MM.1S (cell line): ENCODE measurements around the gene ZNF787.
"Not testable (repeated sequence)": the region's sequence is repeated elsewhere in the genome, so short reads cannot be mapped to it uniquely, and the experiment has no call there.

ENCODE experiments used
- DNase-seq: peaks from one replicate; pipeline ENCODE4 v3.0.0-alpha.2; 2015
- H2AFZ ChIP-seq: fragments of 300-600 bp; sonication (generic); 2 replicates; pipeline ENCODE4 v1.6.0; 2016; ENCODE audit warnings: antibody characterized with exemption, low read length
- H3F3A ChIP-seq: fragments of 300-600 bp; sonication (generic); 2 replicates; pipeline ENCODE4 v1.6.1; 2016; ENCODE audit warnings: mild to moderate bottlenecking, antibody characterized with exemption, low read length, moderate library complexity, mixed read lengths; ENCODE audit not compliant: insufficient read depth
- H3K27ac ChIP-seq: fragments of 300-600 bp; sonication (generic); 2 replicates; pipeline ENCODE4 v1.5.1; 2016; ENCODE audit warnings: mild to moderate bottlenecking, low read length
- H3K27me3 ChIP-seq: fragments of 300-600 bp; sonication (generic); replicated peaks from 2 replicates; pipeline ENCODE4 v1.6.0; 2016; ENCODE audit warnings: low read length; ENCODE audit not compliant: insufficient read depth
- H3K36me3 ChIP-seq: fragments of 300-600 bp; sonication (generic); replicated peaks from 2 replicates; pipeline ENCODE4 v1.6.1; 2016; ENCODE audit warnings: mild to moderate bottlenecking, low read length, mixed read lengths; ENCODE audit not compliant: insufficient read depth
- H3K4me1 ChIP-seq: fragments of 300-600 bp; sonication (generic); 2 replicates; pipeline ENCODE4 v1.6.1; 2016; ENCODE audit warnings: low read length, mixed read lengths
- H3K4me2 ChIP-seq: fragments of 300-600 bp; sonication (generic); 2 replicates; pipeline ENCODE4 v1.6.0; 2016; ENCODE audit warnings: low read depth, low read length
- H3K4me3 ChIP-seq: fragments of 300-600 bp; sonication (generic); 2 replicates; pipeline ENCODE4 v1.5.1; 2016; ENCODE audit warnings: low read length, mixed read lengths
- H3K79me2 ChIP-seq: fragments of 300-600 bp; sonication (generic); 2 replicates; pipeline ENCODE4 v1.6.1; 2016; ENCODE audit warnings: mixed run types, low read length, mixed read lengths
- H3K9ac ChIP-seq: fragments of 300-600 bp; sonication (generic); 2 replicates; pipeline ENCODE4 v1.6.1; 2016; ENCODE audit warnings: low read length, mixed read lengths
- H3K9me2 ChIP-seq: fragments of 300-600 bp; sonication (generic); replicated peaks from 2 replicates; pipeline ENCODE4 v1.6.1; 2016; ENCODE audit warnings: mild to moderate bottlenecking, low read length, mixed read lengths; ENCODE audit not compliant: insufficient read depth
- H3K9me3 ChIP-seq: fragments of 300-600 bp; sonication (generic); replicated peaks from 2 replicates; pipeline ENCODE4 v1.6.1; 2016; ENCODE audit warnings: mild to moderate bottlenecking, low read length, mixed read lengths; ENCODE audit not compliant: insufficient read depth
- H4K20me1 ChIP-seq: fragments of 300-600 bp; sonication (generic); 2 replicates; pipeline ENCODE4 v1.6.1; 2016; ENCODE audit warnings: mild to moderate bottlenecking, low read length, moderate library complexity, mixed read lengths; ENCODE audit not compliant: insufficient read depth
- CTCF ChIP-seq: fragments of 300-600 bp; sonication (generic); IDR thresholded peaks from 2 replicates; pipeline ENCODE4 v1.5.1; 2016; ENCODE audit warnings: antibody characterized with exemption, low read length, mixed read lengths
- EZH2 ChIP-seq: fragments of 300-600 bp; sonication (generic); optimal IDR thresholded peaks from 2 replicates; pipeline ENCODE3; 2017; ENCODE audit warnings: low read depth, mild to moderate bottlenecking, antibody characterized with exemption, low read length, mixed read lengths
- EZH2phosphoT487 ChIP-seq: fragments of 300-600 bp; sonication (generic); IDR thresholded peaks from 2 replicates; pipeline ENCODE4 v1.6.1; 2018; ENCODE audit warnings: antibody characterized with exemption, low read length

Gene ZNF787

GRCh38 chr19:56106993-56107392 is 14.1 kb downstream of the ZNF787 start:
- Histone ChIP-seq H3K9ac (no peak overlapping the region), H3K27ac (no peak overlapping the region), H3K4me1 (no peaks in the 10 kb centered on the region), H3K79me2 (peaks cover 92% of the 10 kb centered on the region), H3K9me2 (no peaks in the 10 kb centered on the region), H3K9me3 (no peaks in the 10 kb centered on the region), H3F3A (no peaks in the 10 kb centered on the region), H3K4me3 (no peak overlapping the region), H3K4me2 (no peak overlapping the region), H3K27me3 (no peaks in the 10 kb centered on the region), H4K20me1 (peaks cover 6% of the 10 kb centered on the region; the same call in 1 of the 2 replicates), H3K36me3 (0 out of 2 replicates have a peak, but pooled peaks cover 1% of the 10 kb centered on the region), H2AFZ (no peak overlapping the region)
- no peak for DNase-seq
- no peak for TF ChIP-seq EZH2
- TF ChIP-seq EZH2phosphoT487: no peak
- no peak for TF ChIP-seq CTCF

- Histone ChIP-seq H3K27ac (no peak overlapping the region), H3K4me3 (no peak overlapping the region)
These were observed 14.7 kb downstream of the ZNF787 start for GRCh38 chr19:56106397-56106849.

GRCh38 chr19:56105831-56106396 is 15.2 kb downstream of the ZNF787 start:
- H3F3A ChIP-seq, H3K9ac ChIP-seq, H3K9me3 ChIP-seq, DNase-seq, H3K27ac ChIP-seq, H3K4me2 ChIP-seq, H3K4me1 ChIP-seq, H3K27me3 ChIP-seq, H3K4me3 ChIP-seq, H2AFZ ChIP-seq, H3K9me2 ChIP-seq, H3K36me3 ChIP-seq, H4K20me1 ChIP-seq: not testable (repeated sequence)
- peaks cover 91% of the 10 kb centered on the region for H3K79me2 ChIP-seq

More at GRCh38 chr19:56106397-56106849, 14.7 kb downstream of the ZNF787 start:
- H4K20me1 ChIP-seq: peaks cover 6% of the 10 kb centered on the region; the same call in 1 of the 2 replicates
- H3K36me3 ChIP-seq: peaks cover 3% of the 10 kb centered on the region; the same call in 1 of the 2 replicates
- H3K9me3 ChIP-seq: no peaks in the 10 kb centered on the region
- H3K79me2 ChIP-seq: peaks cover 91% of the 10 kb centered on the region
- no peak overlapping the region for H3K4me2 ChIP-seq
- H3K9me2 ChIP-seq: no peaks in the 10 kb centered on the region
- no peaks in the 10 kb centered on the region for H3K4me1 ChIP-seq
- no peak for DNase-seq
- TF ChIP-seq CTCF: no peak
- TF ChIP-seq EZH2phosphoT487: no peak
- TF ChIP-seq EZH2: no peak
- H3K27me3 ChIP-seq: no peaks in the 10 kb centered on the region
- H3F3A ChIP-seq: no peaks in the 10 kb centered on the region
- no peak overlapping the region for H3K9ac ChIP-seq
- no peak overlapping the region for H2AFZ ChIP-seq

GRCh38 chr19:56105090-56105701 is 15.9 kb downstream of the ZNF787 start:
- Histone ChIP-seq H3K4me3 (no peak overlapping the region), H3K4me2 (no peak overlapping the region)

More at GRCh38 chr19:56105090-56105701, 15.9 kb downstream of the ZNF787 start:
- no peaks in the 10 kb centered on the region for H3K9me2 ChIP-seq
- H4K20me1 ChIP-seq: peaks cover 6% of the 10 kb centered on the region; the same call in 1 of the 2 replicates
- peaks cover 3% of the 10 kb centered on the region; the same call in 1 of the 2 replicates for H3K36me3 ChIP-seq
- no peaks in the 10 kb centered on the region for H3K4me1 ChIP-seq
- H3F3A ChIP-seq: no peaks in the 10 kb centered on the region
- H3K79me2 ChIP-seq: peaks cover 87% of the 10 kb centered on the region
- no peak overlapping the region for H3K27ac ChIP-seq
- no peaks in the 10 kb centered on the region for H3K9me3 ChIP-seq
- H3K9ac ChIP-seq: no peak overlapping the region
- H3K27me3 ChIP-seq: no peaks in the 10 kb centered on the region
- H2AFZ ChIP-seq: no peak overlapping the region
- TF ChIP-seq EZH2 (no peak), CTCF (no peak), EZH2phosphoT487 (no peak)
- DNase-seq: no peak
